COLO829 (cell line): ENCODE measurements around the gene FTO.
A peak's percentile ranks its signal among the peaks of the same experiment; 100 is the strongest.
"Not testable (repeated sequence)": the region's sequence is repeated elsewhere in the genome, so short reads cannot be mapped to it uniquely, and the experiment has no call there.

Experiments
- DNase-seq: peaks from one replicate; pipeline ENCODE4 v3.0.0; 2012; ENCODE audit warnings: low spot score

The FTO gene

GRCh38 chr16:53865494-53865863 is 161.5 kb downstream of the FTO start:
- no peak for DNase-seq

GRCh38 chr16:53866520-53866919 is 162.6 kb downstream of the FTO start:
- no peak for DNase-seq

GRCh38 chr16:53870831-53871230 is 166.9 kb downstream of the FTO start:
- no peak for DNase-seq

- no peak for DNase-seq
Observed at GRCh38 chr16:53872248-53873221, 168.6 kb downstream of the FTO start.

- DNase-seq: no peak
Observed at GRCh38 chr16:53876811-53877210, 172.9 kb downstream of the FTO start.

- DNase-seq: no peak
Observed at GRCh38 chr16:53878216-53878615, 174.3 kb downstream of the FTO start.

- DNase-seq: no peak
Observed at GRCh38 chr16:53881371-53881770, 177.4 kb downstream of the FTO start.

- no peak for DNase-seq
Observed at GRCh38 chr16:53882310-53882709, 178.4 kb downstream of the FTO start.

GRCh38 chr16:53884748-53885147 is 180.8 kb downstream of the FTO start:
- no peak for DNase-seq

- no peak for DNase-seq
Observed at GRCh38 chr16:53886482-53887378, 182.8 kb downstream of the FTO start.

- DNase-seq: no peak
Observed at GRCh38 chr16:53888222-53888621, 184.3 kb downstream of the FTO start.

GRCh38 chr16:53890877-53891276 is 186.9 kb downstream of the FTO start:
- DNase-seq: not testable (repeated sequence)

GRCh38 chr16:53891409-53892139 is 187.6 kb downstream of the FTO start:
- no peak for DNase-seq

GRCh38 chr16:53892155-53892554 is 188.2 kb downstream of the FTO start:
- peak; percentile 20 for DNase-seq

- no peak for DNase-seq
Observed at GRCh38 chr16:53893731-53894435, 189.9 kb downstream of the FTO start.

GRCh38 chr16:53894686-53895085 is 190.7 kb downstream of the FTO start:
- no peak for DNase-seq

- DNase-seq: no peak
Observed at GRCh38 chr16:53895433-53895832, 191.5 kb downstream of the FTO start.

- DNase-seq: no peak
Observed at GRCh38 chr16:53895851-53896250, 191.9 kb downstream of the FTO start.

- no peak for DNase-seq
Observed at GRCh38 chr16:53896722-53897121, 192.8 kb downstream of the FTO start.

- no peak for DNase-seq
Observed at GRCh38 chr16:53898993-53899392, 195.0 kb downstream of the FTO start.

GRCh38 chr16:53899431-53899830 is 195.5 kb downstream of the FTO start:
- DNase-seq: no peak

- no peak for DNase-seq
Observed at GRCh38 chr16:53900667-53901066, 196.7 kb downstream of the FTO start.
